ENCODE results near the gene PRDM15.
A peak's percentile ranks its signal among the peaks of the same experiment; 100 is the strongest.

PRDM15 gene

GRCh38 chr21:41848958-41849580 lies 30.1 kb downstream of the PRDM15 start:
- Mint-ChIP-seq H3K9me3 (no peaks in the 10 kb centered on the region), H3K27ac (peak overlapping the region; percentile 55 to 58), H3K27me3 (no peaks in the 10 kb centered on the region), H3K4me3 (no peak overlapping the region), H3K4me1 (no peaks in the 10 kb centered on the region)
- DNase-seq (no peak), ATAC-seq (no peak)

GRCh38 chr21:41848533-41848932 lies 30.6 kb downstream of the PRDM15 start:
- ATAC-seq (no peak), DNase-seq (no peak)
- no peak overlapping the region for H3K4me3 Mint-ChIP-seq
- peak overlapping the region in 1 of 2 donors; percentile 58 for H3K27ac Mint-ChIP-seq
- no peaks in the 10 kb centered on the region for H3K27me3 Mint-ChIP-seq
- H3K4me1 Mint-ChIP-seq: no peaks in the 10 kb centered on the region
- H3K9me3 Mint-ChIP-seq: no peaks in the 10 kb centered on the region

GRCh38 chr21:41847066-41847804 lies 31.9 kb downstream of the PRDM15 start:
- H3K27ac Mint-ChIP-seq: no peak overlapping the region
- no peak for DNase-seq
- no peak overlapping the region for H3K4me3 Mint-ChIP-seq
- no peak for ATAC-seq
- no peaks in the 10 kb centered on the region for H3K9me3 Mint-ChIP-seq
- no peaks in the 10 kb centered on the region for H3K27me3 Mint-ChIP-seq
- no peaks in the 10 kb centered on the region for H3K4me1 Mint-ChIP-seq

GRCh38 chr21:41846536-41846935 lies 32.6 kb downstream of the PRDM15 start:
- no peaks in the 10 kb centered on the region for H3K4me1 Mint-ChIP-seq
- no peak overlapping the region for H3K27ac Mint-ChIP-seq
- DNase-seq: no peak
- ATAC-seq: no peak
- H3K9me3 Mint-ChIP-seq: no peaks in the 10 kb centered on the region
- H3K27me3 Mint-ChIP-seq: no peaks in the 10 kb centered on the region
- H3K4me3 Mint-ChIP-seq: no peak overlapping the region

GRCh38 chr21:41846033-41846317 lies 33.2 kb downstream of the PRDM15 start:
- Mint-ChIP-seq H3K9me3 (peaks cover 2 to 5% of the 10 kb centered on the region in 2 donors), H3K27ac (no peak overlapping the region), H3K27me3 (no peaks in the 10 kb centered on the region)

GRCh38 chr21:41845310-41846032 lies 33.7 kb downstream of the PRDM15 start:
- H3K27me3 Mint-ChIP-seq: no peaks in the 10 kb centered on the region
- H3K27ac Mint-ChIP-seq: peak overlapping the region in 1 of 2 donors; percentile 23
- H3K4me1 Mint-ChIP-seq: no peaks in the 10 kb centered on the region
- DNase-seq (no peak), ATAC-seq (no peak)
- peaks cover 5 to 9% of the 10 kb centered on the region in 2 donors for H3K9me3 Mint-ChIP-seq
- no peak overlapping the region for H3K4me3 Mint-ChIP-seq

More at GRCh38 chr21:41846033-41846317, 33.2 kb downstream of the PRDM15 start:
- DNase-seq (no peak), ATAC-seq (no peak)
- Mint-ChIP-seq H3K4me1 (no peaks in the 10 kb centered on the region), H3K4me3 (no peak overlapping the region)

- Mint-ChIP-seq H3K27me3 (no peaks in the 10 kb centered on the region), H3K4me1 (no peaks in the 10 kb centered on the region), H3K27ac (peak overlapping the region in 1 of 2 donors; percentile 72), H3K4me3 (no peak overlapping the region), H3K9me3 (peaks cover 5 to 9% of the 10 kb centered on the region in 2 donors)
- DNase-seq (no peak), ATAC-seq (no peak)
Observed at GRCh38 chr21:41843584-41843983, 35.6 kb downstream of the PRDM15 start.

- ATAC-seq (no peak), DNase-seq (no peak)
- no peaks in the 10 kb centered on the region for H3K27me3 Mint-ChIP-seq
Observed at GRCh38 chr21:41840880-41841279, 38.3 kb downstream of the PRDM15 start.

GRCh38 chr21:41839387-41840000 lies 39.6 kb downstream of the PRDM15 start:
- Mint-ChIP-seq H3K27me3 (no peaks in the 10 kb centered on the region), H3K4me1 (no peaks in the 10 kb centered on the region), H3K9me3 (peaks cover 5 to 9% of the 10 kb centered on the region in 2 donors), H3K27ac (no peak overlapping the region), H3K4me3 (no peak overlapping the region)
- DNase-seq (no peak), ATAC-seq (no peak)

More at GRCh38 chr21:41840880-41841279, 38.3 kb downstream of the PRDM15 start:
- H3K9me3 Mint-ChIP-seq: peaks cover 5 to 9% of the 10 kb centered on the region in 2 donors
- no peaks in the 10 kb centered on the region for H3K4me1 Mint-ChIP-seq
- H3K27ac Mint-ChIP-seq: peak overlapping the region in 1 of 2 donors; percentile 29
- H3K4me3 Mint-ChIP-seq: no peak overlapping the region

- peak overlapping the region in 1 of 2 donors; percentile 74 for H3K27ac Mint-ChIP-seq
- H3K27me3 Mint-ChIP-seq: no peaks in the 10 kb centered on the region
- DNase-seq: no peak
- no peaks in the 10 kb centered on the region for H3K4me1 Mint-ChIP-seq
- H3K4me3 Mint-ChIP-seq: no peak overlapping the region
- no peak for ATAC-seq
- H3K9me3 Mint-ChIP-seq: peaks cover 5 to 9% of the 10 kb centered on the region in 2 donors
Observed at GRCh38 chr21:41837756-41838297, 41.3 kb downstream of the PRDM15 start.

- peaks cover 5 to 8% of the 10 kb centered on the region in 2 donors for H3K9me3 Mint-ChIP-seq
- no peaks in the 10 kb centered on the region for H3K27me3 Mint-ChIP-seq
- no peak for DNase-seq
- ATAC-seq: no peak
- H3K4me1 Mint-ChIP-seq: no peaks in the 10 kb centered on the region
- H3K4me3 Mint-ChIP-seq: no peak overlapping the region
- peak overlapping the region; percentile 72 to 83 for H3K27ac Mint-ChIP-seq
Observed at GRCh38 chr21:41836166-41837015, 42.8 kb downstream of the PRDM15 start.

- ATAC-seq: no peak
- Mint-ChIP-seq H3K4me1 (no peaks in the 10 kb centered on the region), H3K27me3 (no peaks in the 10 kb centered on the region), H3K9me3 (peaks cover under 1 to 1% of the 10 kb centered on the region in 2 donors), H3K27ac (peak overlapping the region; percentile 27 to 83), H3K4me3 (no peak overlapping the region)
- no peak for DNase-seq
Observed at GRCh38 chr21:41835711-41836154, 43.4 kb downstream of the PRDM15 start.

- Mint-ChIP-seq H3K27me3 (no peaks in the 10 kb centered on the region), H3K4me1 (no peaks in the 10 kb centered on the region), H3K9me3 (no peaks in the 10 kb centered on the region), H3K4me3 (no peak overlapping the region), H3K27ac (no peak overlapping the region)
- ATAC-seq: no peak
- DNase-seq: no peak
Observed at GRCh38 chr21:41834926-41835663, 44.0 kb downstream of the PRDM15 start.

GRCh38 chr21:41834252-41834925 lies 44.8 kb downstream of the PRDM15 start:
- H3K27ac Mint-ChIP-seq: no peak overlapping the region
- ATAC-seq: no peak
- no peak for DNase-seq
- no peaks in the 10 kb centered on the region for H3K9me3 Mint-ChIP-seq
- H3K4me3 Mint-ChIP-seq: no peak overlapping the region
- H3K27me3 Mint-ChIP-seq: no peaks in the 10 kb centered on the region
- H3K4me1 Mint-ChIP-seq: no peaks in the 10 kb centered on the region
